SK-N-MC (cell line): Measurements from ENCODE around the gene ARHGAP24.
"Not testable (repeated sequence)": the region's sequence is repeated elsewhere in the genome, so short reads cannot be mapped to it uniquely, and the experiment has no call there.

Experiments used
- DNase-seq: peaks from one replicate; pipeline ENCODE4 v3.0.0-alpha.2; 2011; ENCODE audit warnings: low read depth, low spot score
- H3K27ac ChIP-seq: fragments of 200-600 bp; sonication (generic); 2 replicates; pipeline ENCODE4 v1.5.1; 2016; ENCODE audit warnings: mixed run types
- H3K36me3 ChIP-seq: fragments of 200-600 bp; sonication (generic); 2 replicates; pipeline ENCODE4 v1.6.1; 2017; ENCODE audit warnings: antibody characterized with exemption, low read length, mixed read lengths; ENCODE audit not compliant: insufficient read depth
- H3K4me3 ChIP-seq: fragments of 200-600 bp; sonication (generic); 2 replicates; pipeline ENCODE4 v1.5.1; 2016
- H3K9ac ChIP-seq: fragments of 200-600 bp; sonication (generic); 2 replicates; pipeline ENCODE4 v1.8.0; 2017; ENCODE audit warnings: mixed run types, mixed read lengths; ENCODE audit not compliant: insufficient read length
- H3K9me3 ChIP-seq: fragments of 200-600 bp; sonication (generic); 2 replicates; pipeline ENCODE4 v1.6.1; 2017; ENCODE audit warnings: low read depth, mild to moderate bottlenecking, antibody characterized with exemption, low read length, moderate library complexity, mixed read lengths
- EZH2 ChIP-seq: fragments of 200-600 bp; sonication (generic); IDR thresholded peaks from one replicate; pipeline ENCODE4 v1.6.1; 2017; ENCODE audit warnings: antibody characterized with exemption
- FOXP2 ChIP-seq: optimal IDR thresholded peaks from 2 replicates; pipeline ENCODE3; 2011; ENCODE audit warnings: mild to moderate bottlenecking, moderate library complexity; ENCODE audit not compliant: insufficient read depth; ENCODE audit errors: extremely low read length, control extremely low read depth
- POLR2AphosphoS5 ChIP-seq: IDR thresholded peaks from 2 replicates; pipeline ENCODE4 v1.6.1; 2012; ENCODE audit warnings: mild to moderate bottlenecking, low read depth, low read length, borderline replicate concordance

The ARHGAP24 gene

GRCh38 chr4:86019906-86020305 lies 545.0 kb downstream of the ARHGAP24 start:
- H3K9me3 ChIP-seq: no peaks in the 10 kb centered on the region
- H3K27ac ChIP-seq: no peak overlapping the region
- TF ChIP-seq EZH2 (no peak), FOXP2 (no peak), POLR2AphosphoS5 (no peak)
- no peaks in the 10 kb centered on the region for H3K36me3 ChIP-seq
- no peak overlapping the region for H3K4me3 ChIP-seq
- no peak overlapping the region for H3K9ac ChIP-seq
- no peak for DNase-seq

- not testable (repeated sequence) for DNase-seq, H3K9ac ChIP-seq, H3K36me3 ChIP-seq, H3K27ac ChIP-seq, H3K9me3 ChIP-seq, H3K4me3 ChIP-seq
Observed at GRCh38 chr4:86021671-86022070, 546.7 kb downstream of the ARHGAP24 start.

- peak overlapping the region; percentile 47 for H3K27ac ChIP-seq
- H3K4me3 ChIP-seq: peak overlapping the region; percentile 11; the same call in 1 of the 2 replicates
- TF ChIP-seq POLR2AphosphoS5 (no peak), FOXP2 (peak; percentile 52)
- no peaks in the 10 kb centered on the region for H3K36me3 ChIP-seq
- no peak overlapping the region for H3K9ac ChIP-seq
- H3K9me3 ChIP-seq: no peaks in the 10 kb centered on the region
- DNase-seq: no peak
Observed at GRCh38 chr4:86026720-86027119, 551.8 kb downstream of the ARHGAP24 start.

- Histone ChIP-seq H3K9me3 (no peaks in the 10 kb centered on the region), H3K36me3 (no peaks in the 10 kb centered on the region), H3K9ac (no peak overlapping the region), H3K27ac (no peak overlapping the region), H3K4me3 (no peak overlapping the region)
- no peak for DNase-seq
- TF ChIP-seq EZH2 (no peak), POLR2AphosphoS5 (no peak), FOXP2 (no peak)
Observed at GRCh38 chr4:86031927-86032326, 557.0 kb downstream of the ARHGAP24 start.

- Histone ChIP-seq H3K9ac (no peak overlapping the region), H3K36me3 (no peaks in the 10 kb centered on the region), H3K27ac (peak overlapping the region; percentile 4; the same call in 1 of the 2 replicates), H3K9me3 (no peaks in the 10 kb centered on the region), H3K4me3 (peak overlapping the region; percentile 4; the same call in 1 of the 2 replicates)
- no peak for DNase-seq
- no peak for TF ChIP-seq FOXP2
- TF ChIP-seq POLR2AphosphoS5: no peak
- no peak for TF ChIP-seq EZH2
Observed at GRCh38 chr4:86032476-86033022, 557.6 kb downstream of the ARHGAP24 start.

GRCh38 chr4:86033171-86033570 lies 558.2 kb downstream of the ARHGAP24 start:
- H3K27ac ChIP-seq: peak overlapping the region; percentile 4; the same call in 1 of the 2 replicates
- H3K36me3 ChIP-seq: no peaks in the 10 kb centered on the region
- no peaks in the 10 kb centered on the region for H3K9me3 ChIP-seq
- peak overlapping the region; percentile 4; the same call in 1 of the 2 replicates for H3K4me3 ChIP-seq
- TF ChIP-seq POLR2AphosphoS5: no peak
- no peak for TF ChIP-seq EZH2
- TF ChIP-seq FOXP2: no peak
- H3K9ac ChIP-seq: no peak overlapping the region
- DNase-seq: no peak

- no peaks in the 10 kb centered on the region for H3K9me3 ChIP-seq
- TF ChIP-seq EZH2 (no peak), POLR2AphosphoS5 (no peak), FOXP2 (no peak)
- no peaks in the 10 kb centered on the region for H3K36me3 ChIP-seq
- H3K4me3 ChIP-seq: no peak overlapping the region
- H3K9ac ChIP-seq: no peak overlapping the region
- DNase-seq: no peak
- H3K27ac ChIP-seq: no peak overlapping the region
Observed at GRCh38 chr4:86034616-86035015, 559.7 kb downstream of the ARHGAP24 start.

GRCh38 chr4:86035688-86036087 lies 560.7 kb downstream of the ARHGAP24 start:
- no peaks in the 10 kb centered on the region for H3K9me3 ChIP-seq
- no peak for DNase-seq
- no peak overlapping the region for H3K9ac ChIP-seq
- no peak overlapping the region for H3K27ac ChIP-seq
- TF ChIP-seq FOXP2 (no peak), POLR2AphosphoS5 (no peak), EZH2 (no peak)
- H3K36me3 ChIP-seq: no peaks in the 10 kb centered on the region
- no peak overlapping the region for H3K4me3 ChIP-seq

- TF ChIP-seq POLR2AphosphoS5 (no peak), EZH2 (no peak), FOXP2 (no peak)
- 0 out of 2 replicates have a peak overlapping the region, but pooled peaks have one; percentile 7 for H3K27ac ChIP-seq
- H3K36me3 ChIP-seq: no peaks in the 10 kb centered on the region
- no peaks in the 10 kb centered on the region for H3K9me3 ChIP-seq
- no peak for DNase-seq
- no peak overlapping the region for H3K4me3 ChIP-seq
- no peak overlapping the region for H3K9ac ChIP-seq
Observed at GRCh38 chr4:86036736-86037135, 561.8 kb downstream of the ARHGAP24 start.

GRCh38 chr4:86038037-86038436 lies 563.1 kb downstream of the ARHGAP24 start:
- Histone ChIP-seq H3K27ac (peak overlapping the region; percentile 22; the same call in 1 of the 2 replicates), H3K36me3 (no peaks in the 10 kb centered on the region), H3K9me3 (no peaks in the 10 kb centered on the region), H3K9ac (no peak overlapping the region), H3K4me3 (no peak overlapping the region)
- TF ChIP-seq EZH2: no peak
- DNase-seq: no peak
